Measurements from ENCODE around the gene REXO4. TPM values are rescaled to one million over a fixed set of nuclear protein-coding genes. Genes with fewer than 3 reads are reported as not detected.

The REXO4 gene
- total and polyA plus RNA-seq, 9 of the 15 experiments (the other 6 are each of a cell fraction or from before 2014, with no cell fraction given): 3.4 to 72.9 (median 31.1) TPM

DNA sequence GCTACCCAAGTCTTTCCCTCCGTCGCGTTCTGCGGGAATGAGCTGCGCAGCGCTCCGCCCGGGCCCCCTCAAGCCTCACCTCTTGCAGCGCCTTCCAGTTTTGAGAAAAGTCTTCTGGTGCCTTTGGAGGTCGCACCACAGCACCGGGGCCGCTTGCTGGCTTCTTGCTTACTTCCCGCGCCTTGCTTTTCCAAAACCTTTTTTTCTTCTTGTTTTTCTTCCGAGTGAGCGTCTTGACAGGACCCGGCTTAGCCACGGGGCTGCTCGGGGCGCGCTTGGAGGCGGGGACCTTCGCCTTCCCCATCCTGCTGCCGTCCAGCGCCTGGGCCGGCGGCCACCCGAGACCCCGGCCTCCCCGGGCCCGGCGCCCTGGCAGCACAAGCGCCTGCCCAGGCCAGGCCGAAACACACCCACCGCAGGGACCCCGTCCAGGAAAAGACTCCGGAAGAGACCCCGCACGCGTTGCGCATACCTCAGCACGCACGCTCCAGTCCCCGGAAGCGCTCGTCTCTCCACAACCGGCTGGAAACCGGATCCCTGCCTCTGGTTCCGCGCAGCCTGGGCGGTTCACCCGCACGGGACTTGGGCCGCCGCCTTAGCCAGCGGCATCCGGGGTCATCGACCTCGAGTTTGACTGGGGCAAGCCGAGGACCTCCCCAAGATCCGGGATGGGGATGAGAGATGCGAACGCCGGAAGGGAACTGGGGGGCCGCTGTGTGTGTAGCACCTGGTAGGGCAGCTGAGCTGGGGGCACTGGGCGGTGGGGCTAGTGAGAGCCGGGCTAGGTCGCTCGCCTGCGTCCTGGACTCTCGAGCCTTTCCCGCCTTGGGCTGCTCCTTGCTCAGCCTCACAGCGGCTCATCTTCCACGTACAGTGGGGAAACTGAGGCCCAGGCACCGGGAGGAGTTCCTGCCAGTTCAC is at the start of gene REXO4 (continued):
- TF ChIP-seq CREBBP (IDR thresholded peaks at IDR 0.05; ENCODE audit: low read depth, low read length) (no peak), ZFX (CRISPR knock-in tag; IDR thresholded peaks at IDR 0.05) (peak; percentile 83), ZNF586 (CRISPR knock-in tag; conservative IDR thresholded peaks at IDR 0.05) (no peak), KLF13 (tag; IDR thresholded peaks at IDR 0.05; ENCODE audit: borderline replicate concordance, low read depth) (0 out of 2 replicates have a peak, but pooled peaks have one; percentile 31), HDAC3 (IDR thresholded peaks at IDR 0.05; ENCODE audit: borderline replicate concordance, partially characterized antibody) (peak; percentile 89), MEF2D (tag; conservative IDR thresholded peaks at IDR 0.05; ENCODE audit: low read depth) (0 out of 2 replicates have a peak, but pooled peaks have one; percentile 42), KAT7 (CRISPR knock-in tag; IDR thresholded peaks at IDR 0.05; ENCODE audit: borderline replicate concordance) (peak; percentile 39; the same call in 1 of the 2 replicates), RAD51 (IDR thresholded peaks at IDR 0.05; ENCODE audit: borderline replicate concordance, low read depth) (peak; percentile 54; the same call in 1 of the 2 replicates), GTF2A2 (tag; IDR thresholded peaks at IDR 0.05) (peak; percentile 68; the same call in 1 of the 2 replicates), NR3C1 (CRISPR knock-in tag; IDR thresholded peaks at IDR 0.05) (no peak), TEAD1 (CRISPR knock-in tag; IDR thresholded peaks at IDR 0.05) (peak; percentile 72 to 75; a peak in 3 of 4 replicates), GATA2 (CRISPR knock-in tag; IDR thresholded peaks at IDR 0.05) (no peak), ZC3H11A (IDR thresholded peaks at IDR 0.05; ENCODE audit: low read depth, low read length) (peak; percentile 93), BCL6 (CRISPR knock-in tag; IDR thresholded peaks at IDR 0.05) (no peak), MTF1 (CRISPR knock-in tag; IDR thresholded peaks at IDR 0.05; ENCODE audit: borderline replicate concordance) (no peak), U2AF2 (optimal IDR thresholded peaks at IDR 0.05; ENCODE audit: low read depth, low read length) (no peak), EP300 (IDR thresholded peaks at IDR 0.05; ENCODE audit: low read length) (peak; percentile 5; the same call in 1 of the 2 replicates), CREB1 (IDR thresholded peaks at IDR 0.05) (peak; percentile 19; the same call in 1 of the 2 replicates), CREB1 (CRISPR knock-in tag; IDR thresholded peaks at IDR 0.05) (no peak; the same call in 1 of the 2 replicates), RHOXF2B (CRISPR knock-in tag; conservative IDR thresholded peaks at IDR 0.05) (no peak), RFX1 (IDR thresholded peaks at IDR 0.05) (no peak), MYC (IDR thresholded peaks at IDR 0.05; ENCODE audit: low read depth, low read length) (peak; percentile 98), MYC (CRISPR knock-in tag; IDR thresholded peaks at IDR 0.05; ENCODE audit: borderline replicate concordance, low read depth) (peak; percentile 98), SUPT5H (IDR thresholded peaks at IDR 0.05) (peak; percentile 79), ARID1B (IDR thresholded peaks at IDR 0.05) (peak; percentile 54), NCOA6 (IDR thresholded peaks at IDR 0.05) (no peak)
- TF ChIP-seq, protein P1, sequence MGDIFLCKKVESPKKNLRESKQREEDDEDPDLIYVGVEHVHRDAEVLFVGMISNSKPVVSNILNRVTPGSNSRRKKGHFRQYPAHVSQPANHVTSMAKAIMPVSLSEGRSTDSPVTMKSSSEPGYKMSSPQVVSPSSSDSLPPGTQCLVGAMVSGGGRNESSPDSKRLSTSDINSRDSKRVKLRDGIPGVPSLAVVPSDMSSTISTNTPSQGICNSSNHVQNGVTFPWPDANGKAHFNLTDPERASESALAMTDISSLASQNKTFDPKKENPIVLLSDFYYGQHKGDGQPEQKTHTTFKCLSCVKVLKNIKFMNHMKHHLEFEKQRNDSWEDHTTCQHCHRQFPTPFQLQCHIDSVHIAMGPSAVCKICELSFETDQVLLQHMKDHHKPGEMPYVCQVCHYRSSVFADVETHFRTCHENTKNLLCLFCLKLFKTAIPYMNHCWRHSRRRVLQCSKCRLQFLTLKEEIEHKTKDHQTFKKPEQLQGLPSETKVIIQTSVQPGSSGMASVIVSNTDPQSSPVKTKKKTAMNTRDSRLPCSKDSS (IDR thresholded peaks at IDR 0.05; ENCODE audit: low read depth, partially characterized antibody): no peak
- TF ChIP-seq, protein P2, sequence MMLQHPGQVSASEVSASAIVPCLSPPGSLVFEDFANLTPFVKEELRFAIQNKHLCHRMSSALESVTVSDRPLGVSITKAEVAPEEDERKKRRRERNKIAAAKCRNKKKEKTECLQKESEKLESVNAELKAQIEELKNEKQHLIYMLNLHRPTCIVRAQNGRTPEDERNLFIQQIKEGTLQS (IDR thresholded peaks at IDR 0.05): peak; percentile 53
- TF ChIP-seq, protein P2 (CRISPR knock-in tag; conservative IDR thresholded peaks at IDR 0.05): peak; percentile 65; the same call in 1 of the 2 replicates
